HepG2 (cell line): ENCODE data around the gene TRIM36. TPM values are rescaled to one million over a fixed set of nuclear protein-coding genes. Genes with fewer than 3 reads are reported as not detected.

Source experiments
- ATAC-seq: fragments of 200-7000 bp; cut with Tn5 transposase; 3 replicates; pipeline ENCODE4 v1.9.1; 2020; ENCODE audit warnings: mild to moderate bottlenecking, moderate library complexity
- BruUV-seq: library from RNA; stranded (reverse); fragments of 400-500 nt; replicated peaks from 2 replicates; lab custom pipeline; 2021; lab: Mats Ljungman, UMichigan
- CTCF ChIA-PET: fragments of 300-600 bp; formaldehyde crosslinking; extraction: SDS; loops from one replicate; lab custom pipeline; 2021; ENCODE audit warnings: low total read pairs, inconsistent platforms, low intra/inter-chr PET ratio; lab: Yijun Ruan, JAX
- POLR2A ChIA-PET: fragments of 350-600 bp; sonication (Branson Sonifier 250); formaldehyde crosslinking; loops from one replicate; lab custom pipeline; 2020; ENCODE audit warnings: antibody characterized with exemption, inconsistent platforms; lab: Yijun Ruan, JAX
- DNase-seq: peaks from one replicate; pipeline ENCODE4 v3.0.0-alpha.2; 2015; ENCODE audit warnings: low spot score
- FAIRE-seq: peaks from 3 replicates; lab custom pipeline; 2011; peaks lifted over from hg19 to GRCh38; lab: Jason Lieb, UNC
- H2AFZ ChIP-seq: one replicate; pipeline ENCODE4 v1.6.1; 2011; ENCODE audit warnings: low read length, inconsistent platforms
- H3K27ac ChIP-seq: fragments of 300-600 bp; 3 replicates; pipeline ENCODE4 v1.8.0; 2011; ENCODE audit warnings: mixed run types, mild to moderate bottlenecking, mixed read lengths, low read length, inconsistent platforms; ENCODE audit not compliant: insufficient read depth; ENCODE audit errors: extremely low read length
- H3K27me3 ChIP-seq, 2 experiments: fragments of 200-600 bp in 1 of 2; 2 replicates in 1 of 2; 3 replicates in 1 of 2; pipeline versions ENCODE4 v1.6.0 to v1.8.0; 2011; ENCODE audit warnings: low read length in 2 of 2, mild to moderate bottlenecking in 2 of 2, moderate library complexity in 2 of 2, inconsistent platforms in 1 of 2; ENCODE audit not compliant: insufficient read depth in 2 of 2, control insufficient read depth in 1 of 2
- H3K36me3 ChIP-seq, 2 experiments: fragments of 200-600 bp in 1 of 2; replicated peaks in 1 of 2; 2 replicates in 1 of 2; 3 replicates in 1 of 2; pipeline versions ENCODE4 v1.5.1 to v1.8.0; 2011; ENCODE audit warnings: low read length in 2 of 2, inconsistent platforms in 1 of 2; ENCODE audit not compliant: insufficient read depth in 2 of 2, control insufficient read depth in 1 of 2
- H3K4me1 ChIP-seq: 2 replicates; pipeline ENCODE4 v1.5.1; 2012; ENCODE audit warnings: low read length, inconsistent platforms; ENCODE audit not compliant: insufficient read depth
- H3K4me2 ChIP-seq: 2 replicates; pipeline ENCODE4 v1.6.0; 2011; ENCODE audit warnings: low read depth, low read length, inconsistent platforms
- H3K4me3 ChIP-seq, 3 experiments: fragments of 200-600 bp in 1 of 3; sonication (generic), shearing (Covaris generic) in 1 of 3; replicated peaks in 1 of 3; 2 replicates each; pipeline ENCODE4 v1.5.1; 2011 to 2016; ENCODE audit warnings: low read length in 3 of 3, inconsistent platforms in 2 of 3, low read depth in 2 of 3, mild to moderate bottlenecking in 2 of 3, control low read depth in 1 of 3, mixed read lengths in 1 of 3; ENCODE audit not compliant: insufficient read depth in 1 of 3
- H3K79me2 ChIP-seq: one replicate; pipeline ENCODE4 v1.6.1; 2011; ENCODE audit warnings: low read length, inconsistent platforms; ENCODE audit not compliant: insufficient read depth
- H3K9ac ChIP-seq: 2 replicates; pipeline ENCODE4 v1.6.0; 2011; ENCODE audit warnings: mild to moderate bottlenecking, low read depth, low read length, inconsistent platforms; ENCODE audit not compliant: insufficient read depth
- H3K9me3 ChIP-seq: 2 replicates; pipeline ENCODE4 v1.5.1; 2012; ENCODE audit warnings: mild to moderate bottlenecking, low read length
- H4K20me1 ChIP-seq: 2 replicates; pipeline ENCODE4 v1.6.0; 2011; ENCODE audit warnings: inconsistent platforms, mild to moderate bottlenecking, low read length, moderate library complexity; ENCODE audit not compliant: insufficient read depth
- ATRX ChIP-seq: sonication (generic); formaldehyde crosslinking; IDR thresholded peaks from 2 replicates; pipeline ENCODE4 v1.4.0; 2020; ENCODE audit warnings: missing genetic modification reagents, borderline replicate concordance
- MBD4 ChIP-seq: IDR thresholded peaks from 2 replicates; pipeline ENCODE4 v1.6.1; 2012; ENCODE audit warnings: low read length, inconsistent platforms, borderline replicate concordance
- ZNF12 ChIP-seq: sonication (generic); formaldehyde crosslinking; IDR thresholded peaks from 2 replicates; pipeline ENCODE4 v1.5.0; 2020; ENCODE audit warnings: missing genetic modification reagents
- WGBS: methylation state at CpG from one replicate; pipeline ENCODE4 v1.1.6; 2017; ENCODE audit warnings: low lambda C conversion rate; 5-methylcytosine and 5-hydroxymethylcytosine counted together
- in situ Hi-C: cut with HindIII; loops from 2 replicates; pipeline ENCODE4 v1.10.0; 2017; ENCODE audit warnings: low pct_unique_long_range_greater_than_20kb; ENCODE audit not compliant: extremely low pct_ligation_motif_present
- intact Hi-C: fragments of 100-400 bp; cut with micrococcal nuclease; formaldehyde crosslinking; loops from one replicate; pipeline ENCODE4 v1.10.0; 2022; ENCODE audit not compliant: unreplicated experiment
- polyA plus RNA-seq, 8 experiments: library from polyadenylated mRNA; depleted of rRNA in 3 of 8; stranded (reverse) in 7 of 8; unstranded in 1 of 8; fragments of >200 nt; fragmentation: Illumina TruSeq in 4 of 8; extraction: Trizol in 4 of 8; gene quantifications; 2 replicates each; pipeline versions ENCODE4 v1.2.1 to v1.2.3, GENCODE V29; 2011 to 2016; ENCODE audit warnings: low read depth in 4 of 8, missing spikeins in 1 of 8, mixed read lengths in 1 of 8; ENCODE audit not compliant: insufficient read depth in 1 of 8
- total RNA-seq, 5 experiments: library from RNA; depleted of rRNA; stranded (reverse); fragments of >200 nt; fragmentation: Illumina TruSeq; extraction: Trizol; gene quantifications; 2 replicates each; pipeline ENCODE4 v1.2.3, GENCODE V29; 2016; ENCODE audit warnings: low read depth in 1 of 5
- TF ChIP-seq, protein P1 (sequence below): sonication (generic); formaldehyde crosslinking; conservative IDR thresholded peaks from 2 replicates; pipeline ENCODE4 v1.4.0; 2020; ENCODE audit warnings: mild to moderate bottlenecking, missing genetic modification reagents, moderate library complexity
- TF ChIP-seq, protein P2 (sequence below): sonication (generic); formaldehyde crosslinking; IDR thresholded peaks from 2 replicates; pipeline ENCODE4 v1.4.0; 2020; ENCODE audit warnings: missing genetic modification reagents

TRIM36 gene
- total and polyA plus RNA-seq, 2 of the 13 experiments (the other 11 are each of a cell fraction or from before 2014, with no cell fraction given) = 1.7 to 2.4 TPM

- FAIRE-seq = no peak
- WGBS = 93% methylated on average over 2 of the region's 2 CpGs
- POLR2A ChIA-PET = no interaction called here
These were observed 33.4 kb downstream of the TRIM36 start for GRCh38 chr5:115136294-115136693.

More at GRCh38 chr5:115136294-115136693, 33.4 kb downstream of the TRIM36 start:
- H3K4me1 ChIP-seq = no peaks in the 10 kb centered on the region
- DNase-seq (no peak), ATAC-seq (no peak)
- no peaks in the 10 kb centered on the region for H3K36me3 ChIP-seq
- H3K9ac ChIP-seq = no peak overlapping the region
- no peaks in the 10 kb centered on the region for H3K79me2 ChIP-seq
- H3K27me3 ChIP-seq = no peaks in the 10 kb centered on the region
- no peak overlapping the region for H3K4me3 ChIP-seq
- no peaks in the 10 kb centered on the region for H4K20me1 ChIP-seq
- H3K4me2 ChIP-seq = no peak overlapping the region
- CTCF ChIA-PET = no interaction called here
- H3K27ac ChIP-seq = no peak overlapping the region
- in situ Hi-C loops = no loop called here
- H3K9me3 ChIP-seq = no peaks in the 10 kb centered on the region
- TF ChIP-seq, protein P1, sequence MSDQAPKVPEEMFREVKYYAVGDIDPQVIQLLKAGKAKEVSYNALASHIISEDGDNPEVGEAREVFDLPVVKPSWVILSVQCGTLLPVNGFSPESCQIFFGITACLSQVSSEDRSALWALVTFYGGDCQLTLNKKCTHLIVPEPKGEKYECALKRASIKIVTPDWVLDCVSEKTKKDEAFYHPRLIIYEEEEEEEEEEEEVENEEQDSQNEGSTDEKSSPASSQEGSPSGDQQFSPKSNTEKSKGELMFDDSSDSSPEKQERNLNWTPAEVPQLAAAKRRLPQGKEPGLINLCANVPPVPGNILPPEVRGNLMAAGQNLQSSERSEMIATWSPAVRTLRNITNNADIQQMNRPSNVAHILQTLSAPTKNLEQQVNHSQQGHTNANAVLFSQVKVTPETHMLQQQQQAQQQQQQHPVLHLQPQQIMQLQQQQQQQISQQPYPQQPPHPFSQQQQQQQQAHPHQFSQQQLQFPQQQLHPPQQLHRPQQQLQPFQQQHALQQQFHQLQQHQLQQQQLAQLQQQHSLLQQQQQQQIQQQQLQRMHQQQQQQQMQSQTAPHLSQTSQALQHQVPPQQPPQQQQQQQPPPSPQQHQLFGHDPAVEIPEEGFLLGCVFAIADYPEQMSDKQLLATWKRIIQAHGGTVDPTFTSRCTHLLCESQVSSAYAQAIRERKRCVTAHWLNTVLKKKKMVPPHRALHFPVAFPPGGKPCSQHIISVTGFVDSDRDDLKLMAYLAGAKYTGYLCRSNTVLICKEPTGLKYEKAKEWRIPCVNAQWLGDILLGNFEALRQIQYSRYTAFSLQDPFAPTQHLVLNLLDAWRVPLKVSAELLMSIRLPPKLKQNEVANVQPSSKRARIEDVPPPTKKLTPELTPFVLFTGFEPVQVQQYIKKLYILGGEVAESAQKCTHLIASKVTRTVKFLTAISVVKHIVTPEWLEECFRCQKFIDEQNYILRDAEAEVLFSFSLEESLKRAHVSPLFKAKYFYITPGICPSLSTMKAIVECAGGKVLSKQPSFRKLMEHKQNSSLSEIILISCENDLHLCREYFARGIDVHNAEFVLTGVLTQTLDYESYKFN (CRISPR knock-in tag) = no peak
- TF ChIP-seq ATRX = no peak
- TF ChIP-seq ZNF12 (CRISPR knock-in tag) = peak; percentile 97
- TF ChIP-seq MBD4 = no peak
- TF ChIP-seq, protein P2, sequence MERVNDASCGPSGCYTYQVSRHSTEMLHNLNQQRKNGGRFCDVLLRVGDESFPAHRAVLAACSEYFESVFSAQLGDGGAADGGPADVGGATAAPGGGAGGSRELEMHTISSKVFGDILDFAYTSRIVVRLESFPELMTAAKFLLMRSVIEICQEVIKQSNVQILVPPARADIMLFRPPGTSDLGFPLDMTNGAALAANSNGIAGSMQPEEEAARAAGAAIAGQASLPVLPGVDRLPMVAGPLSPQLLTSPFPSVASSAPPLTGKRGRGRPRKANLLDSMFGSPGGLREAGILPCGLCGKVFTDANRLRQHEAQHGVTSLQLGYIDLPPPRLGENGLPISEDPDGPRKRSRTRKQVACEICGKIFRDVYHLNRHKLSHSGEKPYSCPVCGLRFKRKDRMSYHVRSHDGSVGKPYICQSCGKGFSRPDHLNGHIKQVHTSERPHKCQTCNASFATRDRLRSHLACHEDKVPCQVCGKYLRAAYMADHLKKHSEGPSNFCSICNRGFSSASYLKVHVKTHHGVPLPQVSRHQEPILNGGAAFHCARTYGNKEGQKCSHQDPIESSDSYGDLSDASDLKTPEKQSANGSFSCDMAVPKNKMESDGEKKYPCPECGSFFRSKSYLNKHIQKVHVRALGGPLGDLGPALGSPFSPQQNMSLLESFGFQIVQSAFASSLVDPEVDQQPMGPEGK = no peak
- TF ChIP-seq, all 625 proteins: peak for 1
- H2AFZ ChIP-seq = no peak overlapping the region
- intact Hi-C loops = no loop called here
- no TSS peak for BruUV-seq
